GM12878 (cell line): Measurements from ENCODE around the gene CCNJ. TPM values are rescaled to one million over a fixed set of nuclear protein-coding genes. Genes with fewer than 3 reads are reported as not detected.

ENCODE experiments used
- ATF2 ChIP-seq: IDR thresholded peaks from 2 replicates; pipeline ENCODE4 v1.6.1; 2012; ENCODE audit warnings: low read length, inconsistent platforms
- BRCA1 ChIP-seq: IDR thresholded peaks from 2 replicates; pipeline ENCODE4 v1.6.1; 2011; ENCODE audit warnings: low read depth, low read length, improper control_type of control experiment
- CHD1 ChIP-seq: IDR thresholded peaks from 2 replicates; pipeline ENCODE4 v1.6.1; 2012; ENCODE audit warnings: low read depth, low read length, improper control_type of control experiment
- GATAD2B ChIP-seq: fragments of 450-650 bp; conservative IDR thresholded peaks from 2 replicates; pipeline ENCODE4 v1.6.1; 2017; ENCODE audit warnings: low read depth, mild to moderate bottlenecking, moderate library complexity
- IRF4 ChIP-seq: IDR thresholded peaks from 2 replicates; pipeline ENCODE4 v1.6.1; 2011; ENCODE audit warnings: low read depth, low read length
- MYC ChIP-seq: IDR thresholded peaks from 2 replicates; pipeline ENCODE4 v1.6.1; 2011; ENCODE audit warnings: mild to moderate bottlenecking, low read length, moderate library complexity, inconsistent platforms; ENCODE audit not compliant: insufficient read depth, insufficient replicate concordance, insufficient read length, severe bottlenecking
- REST ChIP-seq: IDR thresholded peaks from 2 replicates; pipeline ENCODE4 v1.6.1; 2012; ENCODE audit warnings: mild to moderate bottlenecking, low read depth, low read length
- RUNX3 ChIP-seq: IDR thresholded peaks from 2 replicates; pipeline ENCODE4 v1.6.1; 2012; ENCODE audit warnings: low read length, inconsistent platforms
- STAT3 ChIP-seq: IDR thresholded peaks from 2 replicates; pipeline ENCODE4 v1.6.1; 2011; ENCODE audit warnings: low read depth, low read length, improper control_type of control experiment
- TCF7 ChIP-seq: IDR thresholded peaks from 2 replicates; pipeline ENCODE4 v1.6.1; 2014; ENCODE audit warnings: antibody characterized with exemption, borderline replicate concordance
- ZNF622 ChIP-seq: fragments of 450-650 bp; IDR thresholded peaks from 2 replicates; pipeline ENCODE4 v1.6.1; 2017; ENCODE audit warnings: mild to moderate bottlenecking, inconsistent platforms
- ZZZ3 ChIP-seq: IDR thresholded peaks from 2 replicates; pipeline ENCODE4 v1.6.1; 2011; ENCODE audit warnings: low read depth; ENCODE audit not compliant: control insufficient read depth, insufficient read length
- polyA plus RNA-seq, 11 experiments: library from polyadenylated mRNA; depleted of rRNA in 4 of 11; unstranded in 6 of 11; stranded (reverse) in 5 of 11; fragments of >200 nt; fragmentation: Nextera tagmentation in 4 of 11; fragmentation: Illumina TruSeq in 1 of 11; extraction: Ambion mirVana in 4 of 11; extraction: Trizol in 1 of 11; gene quantifications; 1 replicate in 1 of 11; 2 replicates in 10 of 11; pipeline versions ENCODE4 v1.2.1 to v1.2.3, GENCODE V29; 2011 to 2016; ENCODE audit warnings: inconsistent platforms in 2 of 11, missing spikeins in 2 of 11, low read depth in 1 of 11
- total RNA-seq, 4 experiments: library from RNA; depleted of rRNA in 3 of 4; stranded (reverse); fragments of >200 nt in 3 of 4; fragmentation: Illumina TruSeq in 1 of 4; extraction: Trizol in 1 of 4; gene quantifications; 2 replicates each; pipeline versions ENCODE4 v1.2.1 to v1.2.3, GENCODE V29; 2013 to 2021
- TF ChIP-seq, protein P1 (sequence below): fragments of 450-650 bp; formaldehyde crosslinking; IDR thresholded peaks from 2 replicates; pipeline ENCODE4 v1.5.0; 2022; ENCODE audit warnings: mild to moderate bottlenecking, missing genetic modification characterization
- TF ChIP-seq, protein P2 (sequence below): fragments of 450-650 bp; IDR thresholded peaks from 2 replicates; pipeline ENCODE4 v1.6.1; 2018; ENCODE audit warnings: mild to moderate bottlenecking, low read depth, moderate library complexity; ENCODE audit not compliant: partially characterized antibody
- TF ChIP-seq, protein P3 (sequence below): fragments of 450-650 bp; IDR thresholded peaks from 2 replicates; pipeline ENCODE4 v1.6.1; 2017; ENCODE audit warnings: low read depth, mild to moderate bottlenecking, moderate library complexity

Gene CCNJ
- total and polyA plus RNA-seq, 10 of the 15 experiments (the other 5 are each of a cell fraction or from before 2014, with no cell fraction given): 0.56 to 8.8 (median 6.6) TPM

DNA sequence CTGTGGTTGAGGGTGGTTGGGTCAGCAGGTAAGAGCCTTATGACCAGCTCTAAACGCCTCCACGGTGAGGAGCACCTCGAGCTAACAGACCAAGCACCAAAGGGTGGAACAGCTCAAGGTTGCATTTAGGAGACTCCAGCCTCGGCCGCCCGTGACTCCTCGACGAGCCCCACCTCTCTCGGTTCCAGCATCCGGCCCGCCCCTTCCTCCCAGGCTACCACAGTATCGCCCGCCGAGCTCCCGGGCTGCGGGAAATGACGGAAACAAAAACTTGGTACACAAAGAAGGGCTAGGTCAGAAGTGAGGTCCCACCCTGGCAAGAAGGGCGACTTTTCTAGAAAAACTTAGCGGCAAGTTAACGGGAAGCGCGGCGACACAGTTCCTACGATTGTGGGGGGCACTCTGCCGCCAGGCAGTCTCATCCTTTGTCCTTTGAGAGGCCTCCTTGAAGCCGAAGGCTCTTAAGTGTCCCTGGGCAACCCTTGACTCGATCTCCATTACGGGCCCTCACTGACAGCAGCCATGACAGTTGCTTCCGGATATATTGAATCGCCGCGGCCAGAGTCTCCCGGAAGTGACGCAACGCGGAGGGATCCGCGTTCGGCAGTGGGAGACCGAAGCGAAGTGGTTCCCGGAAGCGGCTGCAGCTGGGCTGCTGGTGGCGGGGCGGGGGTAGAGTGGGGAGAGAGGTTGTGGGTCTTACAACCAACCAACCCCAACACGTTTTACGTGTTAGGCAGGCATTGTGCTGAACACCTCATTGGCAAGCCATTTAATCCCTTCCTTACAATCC lies 46.5 kb downstream of the CCNJ start (continued):
- TF ChIP-seq, protein P1, sequence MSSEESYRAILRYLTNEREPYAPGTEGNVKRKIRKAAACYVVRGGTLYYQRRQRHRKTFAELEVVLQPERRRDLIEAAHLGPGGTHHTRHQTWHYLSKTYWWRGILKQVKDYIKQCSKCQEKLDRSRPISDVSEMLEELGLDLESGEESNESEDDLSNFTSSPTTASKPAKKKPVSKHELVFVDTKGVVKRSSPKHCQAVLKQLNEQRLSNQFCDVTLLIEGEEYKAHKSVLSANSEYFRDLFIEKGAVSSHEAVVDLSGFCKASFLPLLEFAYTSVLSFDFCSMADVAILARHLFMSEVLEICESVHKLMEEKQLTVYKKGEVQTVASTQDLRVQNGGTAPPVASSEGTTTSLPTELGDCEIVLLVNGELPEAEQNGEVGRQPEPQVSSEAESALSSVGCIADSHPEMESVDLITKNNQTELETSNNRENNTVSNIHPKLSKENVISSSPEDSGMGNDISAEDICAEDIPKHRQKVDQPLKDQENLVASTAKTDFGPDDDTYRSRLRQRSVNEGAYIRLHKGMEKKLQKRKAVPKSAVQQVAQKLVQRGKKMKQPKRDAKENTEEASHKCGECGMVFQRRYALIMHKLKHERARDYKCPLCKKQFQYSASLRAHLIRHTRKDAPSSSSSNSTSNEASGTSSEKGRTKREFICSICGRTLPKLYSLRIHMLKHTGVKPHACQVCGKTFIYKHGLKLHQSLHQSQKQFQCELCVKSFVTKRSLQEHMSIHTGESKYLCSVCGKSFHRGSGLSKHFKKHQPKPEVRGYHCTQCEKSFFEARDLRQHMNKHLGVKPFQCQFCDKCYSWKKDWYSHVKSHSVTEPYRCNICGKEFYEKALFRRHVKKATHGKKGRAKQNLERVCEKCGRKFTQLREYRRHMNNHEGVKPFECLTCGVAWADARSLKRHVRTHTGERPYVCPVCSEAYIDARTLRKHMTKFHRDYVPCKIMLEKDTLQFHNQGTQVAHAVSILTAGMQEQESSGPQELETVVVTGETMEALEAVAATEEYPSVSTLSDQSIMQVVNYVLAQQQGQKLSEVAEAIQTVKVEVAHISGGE (CRISPR knock-in tag): peak; percentile 77
- TF ChIP-seq BRCA1 (peak; percentile 49; the same call in 1 of the 2 replicates), RUNX3 (peak; percentile 66), MYC (no peak), STAT3 (no peak), ZNF622 (no peak), CHD1 (0 out of 2 replicates have a peak, but pooled peaks have one; percentile 76), ATF2 (no peak), IRF4 (no peak), GATAD2B (peak; percentile 77), ZZZ3 (no peak), TCF7 (0 out of 2 replicates have a peak, but pooled peaks have one; percentile 55), REST (no peak)
- TF ChIP-seq, protein P2, sequence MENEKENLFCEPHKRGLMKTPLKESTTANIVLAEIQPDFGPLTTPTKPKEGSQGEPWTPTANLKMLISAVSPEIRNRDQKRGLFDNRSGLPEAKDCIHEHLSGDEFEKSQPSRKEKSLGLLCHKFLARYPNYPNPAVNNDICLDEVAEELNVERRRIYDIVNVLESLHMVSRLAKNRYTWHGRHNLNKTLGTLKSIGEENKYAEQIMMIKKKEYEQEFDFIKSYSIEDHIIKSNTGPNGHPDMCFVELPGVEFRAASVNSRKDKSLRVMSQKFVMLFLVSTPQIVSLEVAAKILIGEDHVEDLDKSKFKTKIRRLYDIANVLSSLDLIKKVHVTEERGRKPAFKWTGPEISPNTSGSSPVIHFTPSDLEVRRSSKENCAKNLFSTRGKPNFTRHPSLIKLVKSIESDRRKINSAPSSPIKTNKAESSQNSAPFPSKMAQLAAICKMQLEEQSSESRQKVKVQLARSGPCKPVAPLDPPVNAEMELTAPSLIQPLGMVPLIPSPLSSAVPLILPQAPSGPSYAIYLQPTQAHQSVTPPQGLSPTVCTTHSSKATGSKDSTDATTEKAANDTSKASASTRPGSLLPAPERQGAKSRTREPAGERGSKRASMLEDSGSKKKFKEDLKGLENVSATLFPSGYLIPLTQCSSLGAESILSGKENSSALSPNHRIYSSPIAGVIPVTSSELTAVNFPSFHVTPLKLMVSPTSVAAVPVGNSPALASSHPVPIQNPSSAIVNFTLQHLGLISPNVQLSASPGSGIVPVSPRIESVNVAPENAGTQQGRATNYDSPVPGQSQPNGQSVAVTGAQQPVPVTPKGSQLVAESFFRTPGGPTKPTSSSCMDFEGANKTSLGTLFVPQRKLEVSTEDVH: peak; percentile 79
- TF ChIP-seq, protein P3, sequence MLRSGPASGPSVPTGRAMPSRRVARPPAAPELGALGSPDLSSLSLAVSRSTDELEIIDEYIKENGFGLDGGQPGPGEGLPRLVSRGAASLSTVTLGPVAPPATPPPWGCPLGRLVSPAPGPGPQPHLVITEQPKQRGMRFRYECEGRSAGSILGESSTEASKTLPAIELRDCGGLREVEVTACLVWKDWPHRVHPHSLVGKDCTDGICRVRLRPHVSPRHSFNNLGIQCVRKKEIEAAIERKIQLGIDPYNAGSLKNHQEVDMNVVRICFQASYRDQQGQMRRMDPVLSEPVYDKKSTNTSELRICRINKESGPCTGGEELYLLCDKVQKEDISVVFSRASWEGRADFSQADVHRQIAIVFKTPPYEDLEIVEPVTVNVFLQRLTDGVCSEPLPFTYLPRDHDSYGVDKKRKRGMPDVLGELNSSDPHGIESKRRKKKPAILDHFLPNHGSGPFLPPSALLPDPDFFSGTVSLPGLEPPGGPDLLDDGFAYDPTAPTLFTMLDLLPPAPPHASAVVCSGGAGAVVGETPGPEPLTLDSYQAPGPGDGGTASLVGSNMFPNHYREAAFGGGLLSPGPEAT: peak; percentile 92
